ENCODE measurements around the gene HPGDS.
"Not testable (repeated sequence)": the region's sequence is repeated elsewhere in the genome, so short reads cannot be mapped to it uniquely, and the experiment has no call there.

GRCh38 chr4:94382891-94383290 is 40.3 kb upstream of the HPGDS start:
- TF ChIP-seq CTCF, POLR2A (IDR thresholded peaks at IDR 0.05): not testable (repeated sequence)
